Type B pancreatic cell (in vitro differentiated cells): ENCODE data around the gene RASL10B. TPM values are rescaled to one million over a fixed set of nuclear protein-coding genes. Genes with fewer than 3 reads are reported as not detected.

ENCODE experiments used
- DNase-seq: peaks from one replicate; pipeline ENCODE4 v3.0.0; 2021; ENCODE audit warnings: mixed read lengths; ENCODE audit not compliant: unreplicated experiment; ENCODE audit errors: extremely low spot score
- H3K27ac Mint-ChIP-seq: 2 replicates; pipeline ENCODE4 v1.8.0; 2021; ENCODE audit warnings: mild to moderate bottlenecking, mixed read lengths
- H3K27me3 Mint-ChIP-seq: 2 replicates; pipeline ENCODE4 v1.8.0; 2021; ENCODE audit warnings: mixed read lengths
- H3K36me3 Mint-ChIP-seq: 2 replicates; pipeline ENCODE4 v1.8.0; 2021; ENCODE audit warnings: mixed read lengths
- H3K4me1 Mint-ChIP-seq: one replicate; pipeline ENCODE4 v1.8.0; 2021; ENCODE audit warnings: mixed read lengths; ENCODE audit not compliant: unreplicated experiment
- H3K4me3 Mint-ChIP-seq: 2 replicates; pipeline ENCODE4 v1.8.0; 2021; ENCODE audit warnings: mild to moderate bottlenecking, mixed read lengths
- H3K9me3 Mint-ChIP-seq: 2 replicates; pipeline ENCODE4 v1.8.0; 2021; ENCODE audit warnings: mixed read lengths
- total RNA-seq: library from RNA; stranded (reverse); gene quantifications from 2 replicates; pipeline ENCODE4 v1.2.1, GENCODE V29; 2021; ENCODE audit warnings: low replicate concordance
- TF ChIP-seq, protein P1 (sequence below): fragments of 200-600 bp; sonication (generic); conservative IDR thresholded peaks from 2 replicates; pipeline ENCODE4 v1.5.0; 2021; ENCODE audit warnings: antibody characterized with exemption, mild to moderate bottlenecking

The RASL10B gene
- total RNA-seq, 1 donor from 2014 or later: 29.4 TPM

DNA sequence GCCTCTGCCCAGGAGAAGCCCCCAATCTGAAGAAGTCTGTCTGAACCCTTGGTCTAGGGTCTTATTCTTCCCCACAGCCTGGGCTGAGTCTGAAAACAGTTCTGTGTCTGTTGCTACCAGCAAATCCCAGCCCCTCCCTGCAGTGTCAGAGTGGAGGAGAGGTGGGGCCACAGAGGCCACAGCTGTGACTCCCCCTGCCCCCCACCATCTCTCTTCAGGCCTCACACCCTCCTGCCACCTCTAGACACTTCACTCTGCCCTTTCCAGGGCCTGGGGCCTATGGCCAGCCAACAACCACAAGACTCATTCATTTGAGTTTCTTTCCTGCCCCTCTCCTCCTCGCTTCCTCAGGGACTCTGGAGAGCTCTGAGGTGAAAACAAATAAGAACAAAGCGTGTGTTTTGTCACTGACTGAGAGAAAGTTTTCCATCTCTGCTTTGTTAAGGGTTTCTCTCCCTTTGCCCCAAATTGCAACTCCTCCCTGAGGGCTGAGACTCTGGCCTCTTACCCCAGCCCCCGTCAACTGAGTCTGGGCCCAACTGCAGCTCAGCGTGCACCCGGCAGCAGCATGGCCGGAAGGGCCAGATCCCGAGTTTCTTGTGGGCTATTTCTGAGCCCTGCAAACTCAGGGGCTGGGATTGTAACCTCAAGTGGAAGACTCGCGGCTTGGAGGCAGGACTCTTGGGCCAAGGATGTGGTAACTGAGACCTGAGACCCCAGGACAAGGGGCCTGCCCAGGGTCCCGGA is 42.4 kb downstream of the RASL10B start:
- Mint-ChIP-seq H3K4me1 (peaks cover 26% of the 10 kb centered on the region), H3K4me3 (no peak overlapping the region), H3K27ac (peak overlapping the region; percentile 55), H3K9me3 (no peaks in the 10 kb centered on the region), H3K36me3 (no peaks in the 10 kb centered on the region), H3K27me3 (peaks cover 15% of the 10 kb centered on the region)
- DNase-seq: no peak
- TF ChIP-seq, protein P1, sequence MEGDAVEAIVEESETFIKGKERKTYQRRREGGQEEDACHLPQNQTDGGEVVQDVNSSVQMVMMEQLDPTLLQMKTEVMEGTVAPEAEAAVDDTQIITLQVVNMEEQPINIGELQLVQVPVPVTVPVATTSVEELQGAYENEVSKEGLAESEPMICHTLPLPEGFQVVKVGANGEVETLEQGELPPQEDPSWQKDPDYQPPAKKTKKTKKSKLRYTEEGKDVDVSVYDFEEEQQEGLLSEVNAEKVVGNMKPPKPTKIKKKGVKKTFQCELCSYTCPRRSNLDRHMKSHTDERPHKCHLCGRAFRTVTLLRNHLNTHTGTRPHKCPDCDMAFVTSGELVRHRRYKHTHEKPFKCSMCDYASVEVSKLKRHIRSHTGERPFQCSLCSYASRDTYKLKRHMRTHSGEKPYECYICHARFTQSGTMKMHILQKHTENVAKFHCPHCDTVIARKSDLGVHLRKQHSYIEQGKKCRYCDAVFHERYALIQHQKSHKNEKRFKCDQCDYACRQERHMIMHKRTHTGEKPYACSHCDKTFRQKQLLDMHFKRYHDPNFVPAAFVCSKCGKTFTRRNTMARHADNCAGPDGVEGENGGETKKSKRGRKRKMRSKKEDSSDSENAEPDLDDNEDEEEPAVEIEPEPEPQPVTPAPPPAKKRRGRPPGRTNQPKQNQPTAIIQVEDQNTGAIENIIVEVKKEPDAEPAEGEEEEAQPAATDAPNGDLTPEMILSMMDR: no peak

DNA sequence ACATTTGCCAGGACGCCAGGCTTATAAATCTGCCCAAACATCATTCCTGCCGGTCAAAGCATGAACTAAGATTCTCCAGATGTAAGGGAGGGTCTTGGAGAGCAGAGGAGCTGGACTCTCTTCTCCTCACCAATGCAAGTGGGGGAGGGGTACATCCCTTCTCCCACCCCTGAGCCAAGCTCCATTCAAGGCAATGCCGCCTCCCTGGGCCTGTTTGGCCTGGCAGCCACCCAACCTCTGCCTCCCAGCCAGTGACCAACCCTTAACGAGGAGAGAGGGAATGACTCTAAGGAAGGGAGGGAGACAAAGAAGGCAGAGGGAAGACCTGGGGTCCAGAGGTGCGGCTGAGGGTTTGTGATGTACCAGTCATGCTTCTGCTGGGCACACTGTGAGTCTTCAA is 43.1 kb downstream of the RASL10B start:
- Mint-ChIP-seq H3K4me1 (peaks cover 26% of the 10 kb centered on the region), H3K27me3 (peaks cover 17% of the 10 kb centered on the region), H3K27ac (peak overlapping the region; percentile 55), H3K36me3 (no peaks in the 10 kb centered on the region), H3K4me3 (peak overlapping the region; percentile 31), H3K9me3 (no peaks in the 10 kb centered on the region)
- DNase-seq: no peak
- TF ChIP-seq, protein P1: no peak

DNA sequence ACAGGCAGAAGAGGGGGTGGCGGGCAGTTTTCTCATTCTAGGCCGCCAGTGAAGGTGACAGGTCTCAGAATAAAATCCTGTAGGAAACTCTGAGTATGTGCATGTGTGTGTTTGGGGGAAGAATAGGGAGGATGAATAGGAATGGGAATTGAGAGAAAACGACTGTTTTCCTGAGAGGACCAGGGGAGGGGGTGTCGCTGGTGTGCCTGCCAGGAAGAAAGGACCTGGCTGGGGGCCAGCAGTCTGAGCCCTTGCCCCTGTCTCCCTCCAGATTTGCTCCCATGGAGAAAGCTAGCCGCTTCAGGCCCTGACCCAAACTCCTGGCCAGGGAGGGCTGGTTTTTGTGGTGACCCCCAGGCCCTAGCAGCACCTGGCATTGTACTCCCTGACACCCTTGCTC is 43.6 kb downstream of the RASL10B start:
- peaks cover 26% of the 10 kb centered on the region for H3K4me1 Mint-ChIP-seq
- H3K27me3 Mint-ChIP-seq: peaks cover 17% of the 10 kb centered on the region
- H3K9me3 Mint-ChIP-seq: no peaks in the 10 kb centered on the region
- no peak overlapping the region for H3K27ac Mint-ChIP-seq
- H3K4me3 Mint-ChIP-seq: no peak overlapping the region
- H3K36me3 Mint-ChIP-seq: no peaks in the 10 kb centered on the region
- TF ChIP-seq, protein P1: no peak
- DNase-seq: no peak

DNA sequence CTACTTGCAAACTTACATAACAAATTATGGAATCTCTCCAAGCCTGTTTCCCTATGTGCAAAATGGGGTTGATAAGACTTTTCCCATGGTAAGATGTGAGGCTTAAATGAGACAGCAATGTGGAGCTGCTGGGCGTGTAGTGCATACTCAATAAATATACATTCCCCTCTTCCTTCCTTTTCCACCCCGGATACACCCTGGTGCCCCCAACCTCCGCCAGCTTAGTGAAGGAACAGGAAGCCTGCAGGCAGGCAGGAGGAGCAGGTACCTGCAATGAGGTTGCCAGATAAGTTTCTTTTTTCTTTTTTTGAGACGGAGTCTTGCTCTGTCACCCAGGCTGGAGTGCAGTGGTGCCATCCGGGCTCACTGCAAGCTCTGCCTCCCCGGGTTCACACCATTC is 44.1 kb downstream of the RASL10B start:
- H3K27ac Mint-ChIP-seq: no peak overlapping the region

DNA sequence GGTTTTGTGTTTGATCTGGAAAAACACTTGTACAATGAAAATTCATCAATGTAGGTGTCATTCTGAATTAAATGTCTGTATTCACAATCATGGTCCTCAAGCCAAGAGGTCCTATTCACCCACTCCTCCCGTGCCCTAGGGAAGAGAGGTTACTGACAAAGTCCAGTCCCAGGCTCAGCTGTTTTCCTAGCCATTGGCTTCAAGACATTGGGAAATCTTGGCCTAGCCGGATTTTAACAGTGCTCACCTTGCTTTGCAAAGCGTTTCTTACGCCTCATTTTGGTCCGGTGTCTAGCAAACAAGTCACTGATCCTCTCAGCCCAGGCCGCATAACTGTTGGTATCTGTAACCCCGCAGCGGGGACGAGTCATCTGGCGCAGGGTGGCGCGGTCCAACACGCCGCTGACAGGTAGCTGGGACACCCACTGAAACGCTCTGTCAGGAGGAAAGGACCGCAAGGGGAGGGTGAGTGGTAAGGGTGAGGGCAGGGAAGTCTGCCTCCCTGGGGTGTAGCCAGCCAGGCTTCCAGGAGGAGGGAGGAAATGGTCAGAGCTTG is 47.3 kb downstream of the RASL10B start:
- H3K9me3 Mint-ChIP-seq: no peaks in the 10 kb centered on the region
- TF ChIP-seq, protein P1: no peak
- peaks cover 23% of the 10 kb centered on the region for H3K4me1 Mint-ChIP-seq
- no peak overlapping the region for H3K4me3 Mint-ChIP-seq
- no peak for DNase-seq
- no peak overlapping the region for H3K27ac Mint-ChIP-seq
- peaks cover 19% of the 10 kb centered on the region for H3K27me3 Mint-ChIP-seq
- H3K36me3 Mint-ChIP-seq: no peaks in the 10 kb centered on the region

More for the DNA sequence above, 44.1 kb downstream of the RASL10B start:
- Mint-ChIP-seq H3K4me3 (no peak overlapping the region), H3K27me3 (peaks cover 17% of the 10 kb centered on the region), H3K4me1 (peaks cover 26% of the 10 kb centered on the region), H3K36me3 (no peaks in the 10 kb centered on the region), H3K9me3 (no peaks in the 10 kb centered on the region)
- no peak for DNase-seq
- TF ChIP-seq, protein P1: no peak
